H1 (cell line): ENCODE data around the gene ARID1B. TPM values are rescaled to one million over a fixed set of nuclear protein-coding genes. Genes with fewer than 3 reads are reported as not detected.

ENCODE experiments used
- CTCF ChIA-PET: fragments of 300-600 bp; sonication (Branson Sonifier 250); formaldehyde crosslinking; loops from one replicate; lab custom pipeline; 2021; ENCODE audit not compliant: partially characterized antibody; lab: Charles Lee
- POLR2A ChIA-PET: fragments of 300-600 bp; sonication (Branson Sonifier 250); formaldehyde crosslinking; loops from one replicate; lab custom pipeline; 2021; ENCODE audit warnings: inconsistent platforms; ENCODE audit not compliant: partially characterized antibody; lab: Charles Lee
- DNase-seq, 2 experiments: peaks; one replicate each; pipeline versions ENCODE4 v3.0.0 to v3.0.0-alpha.2; 2010 to 2022; ENCODE audit warnings: low spot score in 2 of 2, low read depth in 1 of 2, mixed read lengths in 1 of 2
- FAIRE-seq: peaks from 2 replicates; lab custom pipeline; 2011; peaks lifted over from hg19 to GRCh38; lab: Jason Lieb, UNC
- H2AFZ ChIP-seq: 2 replicates; pipeline ENCODE4 v1.8.1; 2012; ENCODE audit warnings: low read length, inconsistent platforms
- H2AK5ac ChIP-seq: 2 replicates; pipeline ENCODE4 v1.6.1; 2013; ENCODE audit warnings: low read depth, low read length
- H2BK120ac ChIP-seq: replicated peaks from 2 replicates; pipeline ENCODE3; 2013; ENCODE audit warnings: low read depth, low read length, inconsistent platforms
- H2BK12ac ChIP-seq: 2 replicates; pipeline ENCODE4 v1.6.1; 2013; ENCODE audit warnings: low read depth, low read length
- H2BK15ac ChIP-seq: 2 replicates; pipeline ENCODE4 v1.6.1; 2013; ENCODE audit warnings: low read length
- H2BK20ac ChIP-seq: 2 replicates; pipeline ENCODE4 v1.6.1; 2013; ENCODE audit warnings: low read length
- H2BK5ac ChIP-seq: 2 replicates; pipeline ENCODE4 v1.6.1; 2013; ENCODE audit warnings: low read depth, low read length
- H3K14ac ChIP-seq: 2 replicates; pipeline ENCODE4 v1.6.1; 2013; ENCODE audit warnings: inconsistent platforms; ENCODE audit not compliant: insufficient read length
- H3K18ac ChIP-seq: 2 replicates; pipeline ENCODE4 v1.6.1; 2013; ENCODE audit warnings: low read length; ENCODE audit errors: extremely low read depth
- H3K23ac ChIP-seq: 2 replicates; pipeline ENCODE4 v1.6.1; 2013; ENCODE audit warnings: inconsistent platforms; ENCODE audit not compliant: insufficient read length
- H3K23me2 ChIP-seq: 2 replicates; pipeline ENCODE4 v1.6.1; 2013; ENCODE audit warnings: low read depth, low read length
- H3K27ac ChIP-seq: 2 replicates; pipeline ENCODE4 v1.6.1; 2011; ENCODE audit warnings: low read depth, low read length, inconsistent platforms
- H3K27me3 ChIP-seq, 4 experiments: replicated peaks in 1 of 4; 1 replicate in 1 of 4; 2 replicates in 3 of 4; pipeline versions ENCODE4 v1.6.1 to v1.8.1; 2011 to 2013; ENCODE audit warnings: low read length in 3 of 4, mild to moderate bottlenecking in 3 of 4, inconsistent platforms in 2 of 4, mixed read lengths in 2 of 4, moderate library complexity in 1 of 4; ENCODE audit not compliant: control insufficient read depth in 3 of 4, insufficient read depth in 3 of 4; ENCODE audit errors: extremely low read depth in 1 of 4
- H3K36me3 ChIP-seq, 4 experiments: 2 replicates each; pipeline versions ENCODE4 v1.6.1 to v1.8.1; 2011 to 2013; ENCODE audit warnings: mild to moderate bottlenecking in 4 of 4, low read length in 3 of 4, moderate library complexity in 2 of 4, control low read depth in 1 of 4, inconsistent platforms in 1 of 4; ENCODE audit not compliant: insufficient read depth in 4 of 4, control insufficient read depth in 2 of 4
- H3K4ac ChIP-seq: replicated peaks from 2 replicates; pipeline ENCODE3; 2013; ENCODE audit warnings: low read length, low read depth, mixed read lengths, inconsistent platforms; ENCODE audit not compliant: insufficient read length
- H3K4me1 ChIP-seq, 4 experiments: replicated peaks in 1 of 4; 1 replicate in 1 of 4; 2 replicates in 3 of 4; pipeline versions ENCODE4 v1.6.1 to v1.8.1; 2011 to 2013; ENCODE audit warnings: low read length in 3 of 4, inconsistent platforms in 2 of 4, mixed read lengths in 1 of 4; ENCODE audit not compliant: insufficient read depth in 4 of 4, control insufficient read depth in 3 of 4
- H3K4me2 ChIP-seq, 2 experiments: 2 replicates each; pipeline versions ENCODE4 v1.6.1 to v1.8.1; 2011 to 2013; ENCODE audit warnings: low read depth in 2 of 2, low read length in 2 of 2, control low read depth in 1 of 2, inconsistent platforms in 1 of 2, mild to moderate bottlenecking in 1 of 2; ENCODE audit not compliant: insufficient read depth in 1 of 2
- H3K4me3 ChIP-seq, 4 experiments: fragments of 200-600, 300-600 bp in 1 of 4; sonication (generic), shearing (Covaris generic), sonication (Bioruptor Twin) in 1 of 4; 2 replicates each; pipeline versions ENCODE4 v1.5.1 to v1.8.1; 2011 to 2016; ENCODE audit warnings: low read length in 4 of 4, low read depth in 3 of 4, control low read depth in 2 of 4, inconsistent platforms in 2 of 4, mild to moderate bottlenecking in 2 of 4, mixed read lengths in 1 of 4, moderate library complexity in 1 of 4; ENCODE audit not compliant: insufficient read depth in 2 of 4; ENCODE audit errors: extremely low read depth in 1 of 4
- H3K56ac ChIP-seq: replicated peaks from 2 replicates; pipeline ENCODE3; 2013; ENCODE audit warnings: low read depth, mild to moderate bottlenecking, mixed read lengths, low read length, inconsistent platforms; ENCODE audit not compliant: insufficient read length
- H3K79me1 ChIP-seq: 2 replicates; pipeline ENCODE4 v1.6.1; 2013; ENCODE audit warnings: low read depth, low read length, control low read depth
- H3K79me2 ChIP-seq, 2 experiments: 2 replicates each; pipeline versions ENCODE4 v1.6.1 to v1.8.1; 2012 to 2013; ENCODE audit warnings: low read length in 2 of 2, mild to moderate bottlenecking in 2 of 2, inconsistent platforms in 1 of 2; ENCODE audit not compliant: insufficient read depth in 2 of 2, control insufficient read depth in 1 of 2
- H3K9ac ChIP-seq, 4 experiments: replicated peaks in 1 of 4; 1 replicate in 1 of 4; 2 replicates in 3 of 4; pipeline versions ENCODE4 v1.6.1 to v1.8.1; 2011 to 2013; ENCODE audit warnings: low read depth in 3 of 4, low read length in 3 of 4, control low read depth in 2 of 4, mild to moderate bottlenecking in 2 of 4, moderate library complexity in 2 of 4, inconsistent platforms in 1 of 4; ENCODE audit errors: extremely low read depth in 1 of 4
- H3K9me3 ChIP-seq, 2 experiments: 2 replicates each; pipeline versions ENCODE4 v1.6.1 to v1.8.1; 2012 to 2013; ENCODE audit warnings: mild to moderate bottlenecking in 2 of 2, moderate library complexity in 2 of 2, control low read depth in 1 of 2, inconsistent platforms in 1 of 2, low read depth in 1 of 2, low read length in 1 of 2, mixed read lengths in 1 of 2; ENCODE audit not compliant: insufficient read depth in 2 of 2
- H4K20me1 ChIP-seq, 2 experiments: replicated peaks in 1 of 2; 2 replicates each; pipeline versions ENCODE3 to v1.8.1; 2011 to 2013; ENCODE audit warnings: inconsistent platforms in 2 of 2, low read length in 2 of 2, mild to moderate bottlenecking in 1 of 2; ENCODE audit not compliant: insufficient read depth in 2 of 2, control insufficient read depth in 1 of 2
- H4K5ac ChIP-seq: 2 replicates; pipeline ENCODE4 v1.6.1; 2013; ENCODE audit warnings: low read length, low read depth, mixed read lengths, inconsistent platforms; ENCODE audit not compliant: insufficient read length
- H4K8ac ChIP-seq: 2 replicates; pipeline ENCODE4 v1.8.0; 2013; ENCODE audit warnings: mild to moderate bottlenecking, moderate library complexity, low read length, inconsistent platforms; ENCODE audit not compliant: insufficient read depth; ENCODE audit errors: extremely low read depth
- H4K91ac ChIP-seq: replicated peaks from 2 replicates; pipeline ENCODE3; 2013; ENCODE audit warnings: low read length, mixed read lengths, inconsistent platforms; ENCODE audit not compliant: insufficient read length
- CTCF ChIP-seq, 3 experiments: IDR thresholded peaks; 1 replicate in 2 of 3; 2 replicates in 1 of 3; pipeline versions ENCODE4 v1.5.1 to v1.6.1; 2011; ENCODE audit warnings: low read length in 3 of 3, mild to moderate bottlenecking in 3 of 3, inconsistent platforms in 2 of 3, low read depth in 1 of 3, moderate library complexity in 1 of 3; ENCODE audit not compliant: insufficient read depth in 1 of 3; ENCODE audit errors: control extremely low read depth in 1 of 3
- FOSL1 ChIP-seq: IDR thresholded peaks from 2 replicates; pipeline ENCODE4 v1.6.1; 2011; ENCODE audit warnings: mild to moderate bottlenecking, low read depth, low read length, moderate library complexity; ENCODE audit not compliant: insufficient read depth
- HDAC6 ChIP-seq: IDR thresholded peaks from one replicate; pipeline ENCODE4 v1.7.1; 2012; ENCODE audit warnings: low read depth, mild to moderate bottlenecking, inconsistent platforms, low read length, moderate library complexity
- JUN ChIP-seq: IDR thresholded peaks from 2 replicates; pipeline ENCODE4 v1.6.1; 2011; ENCODE audit warnings: low read depth, mild to moderate bottlenecking, improper control_type of control experiment, low read length
- JUND ChIP-seq: IDR thresholded peaks from 2 replicates; pipeline ENCODE4 v1.6.1; 2011; ENCODE audit warnings: mild to moderate bottlenecking, improper control_type of control experiment, low read length
- MAFK ChIP-seq: IDR thresholded peaks from 2 replicates; pipeline ENCODE4 v1.6.1; 2012; ENCODE audit warnings: low read depth, mild to moderate bottlenecking, improper control_type of control experiment, low read length
- NANOG ChIP-seq: IDR thresholded peaks from 2 replicates; pipeline ENCODE4 v1.6.1; 2011; ENCODE audit warnings: low read length, low read depth, mild to moderate bottlenecking, inconsistent platforms; ENCODE audit not compliant: insufficient read depth, poor library complexity, severe bottlenecking
- RBBP5 ChIP-seq: IDR thresholded peaks from 2 replicates; pipeline ENCODE4 v1.7.1; 2012; ENCODE audit warnings: low read depth, mild to moderate bottlenecking, inconsistent platforms, low read length, moderate library complexity, borderline replicate concordance
- SIX5 ChIP-seq: IDR thresholded peaks from 2 replicates; pipeline ENCODE4 v1.6.1; 2011; ENCODE audit warnings: mild to moderate bottlenecking, low read depth, low read length
- SP4 ChIP-seq: IDR thresholded peaks from 2 replicates; pipeline ENCODE4 v1.6.1; 2012; ENCODE audit warnings: low read length, inconsistent platforms
- TAF1 ChIP-seq: IDR thresholded peaks from 2 replicates; pipeline ENCODE4 v1.6.1; 2011; ENCODE audit warnings: mild to moderate bottlenecking, low read depth, low read length
- ZNF274 ChIP-seq: IDR thresholded peaks from 2 replicates; pipeline ENCODE4 v1.7.0; 2012; ENCODE audit warnings: low read length, borderline replicate concordance; ENCODE audit errors: extremely low read depth
- polyA plus RNA-seq, 7 experiments: library from polyadenylated mRNA; depleted of rRNA in 3 of 7; stranded (reverse) in 5 of 7; unstranded in 2 of 7; fragments of >200 nt in 5 of 7; fragments of 200-250 nt in 2 of 7; gene quantifications; 1 replicate in 5 of 7; 2 replicates in 1 of 7; 4 replicates in 1 of 7; pipeline versions ENCODE4 v1.2.1 to v1.2.3, GENCODE V29; 2011 to 2013; ENCODE audit warnings: missing spikeins in 2 of 7, mixed read lengths in 2 of 7
- total RNA-seq: library from RNA; stranded (reverse); fragmentation: NEBNext Ultra II Directional; extraction: Animal tissue kit (Norgen Biotek cat#: 25700); gene quantifications from 2 replicates; pipeline ENCODE4 v1.2.1, GENCODE V29; 2021

The ARID1B gene
- total and polyA plus RNA-seq, 2 of the 8 experiments (the other 6 are each of a cell fraction or from before 2014, with no cell fraction given), result 24.3 to 70.3 TPM

GRCh38 chr6:157080986-157081391 lies 303.8 kb downstream of the ARID1B start:
- H2BK120ac ChIP-seq, result no peak overlapping the region
- H3K4me2 ChIP-seq, result no peak overlapping the region
- ChIA-PET POLR2A (interaction anchor here (2.0 kb wide), 1 partner anchor 9 kb away, joined by 6 read pairs; no protein-coding TSS in a partner anchor), CTCF (interaction anchor here (0.8 to 1.9 kb wide), 2 partner anchors 11 to 90 kb away, joined by 3 to 8 read pairs; no protein-coding TSS in a partner anchor)
- DNase-seq (no peak), FAIRE-seq (peak; percentile 48)
- H2AK5ac ChIP-seq, result no peak overlapping the region
- no peak overlapping the region for H2AFZ ChIP-seq
- H3K23me2 ChIP-seq, result no peaks in the 10 kb centered on the region
- H3K27ac ChIP-seq, result no peak overlapping the region
- peaks cover 0 to 12% (median 7%) of the 10 kb centered on the region in 4 experiments; a peak in 5 of 7 replicates for H3K4me1 ChIP-seq
- H3K36me3 ChIP-seq, result peaks cover 0 to 11% (median 2%) of the 10 kb centered on the region in 4 experiments; a peak in 2 of 8 replicates
- no peak overlapping the region for H3K9ac ChIP-seq
- H3K14ac ChIP-seq, result no peak overlapping the region
- H3K18ac ChIP-seq, result no peak overlapping the region
- H3K23ac ChIP-seq, result no peak overlapping the region
- no peak overlapping the region for H3K4ac ChIP-seq
- H3K4me3 ChIP-seq, result no peak overlapping the region
- no peaks in the 10 kb centered on the region for H3K27me3 ChIP-seq
- H3K79me1 ChIP-seq, result no peaks in the 10 kb centered on the region; the same call in 1 of the 2 replicates
- peaks cover 0 to 4% of the 10 kb centered on the region in 2 experiments for H4K20me1 ChIP-seq
- no peak overlapping the region for H4K91ac ChIP-seq
- H4K8ac ChIP-seq, result no peak overlapping the region
- H2BK15ac ChIP-seq, result no peak overlapping the region
- no peak overlapping the region for H2BK5ac ChIP-seq
- H3K9me3 ChIP-seq, result no peaks in the 10 kb centered on the region
- no peak overlapping the region for H2BK20ac ChIP-seq
- H2BK12ac ChIP-seq, result no peak overlapping the region
- peaks cover 0 to 29% of the 10 kb centered on the region in 2 experiments; a peak in 2 of 4 replicates for H3K79me2 ChIP-seq
- H3K56ac ChIP-seq, result no peak overlapping the region
- H4K5ac ChIP-seq, result no peak overlapping the region
- no peak for TF ChIP-seq TAF1
- no peak for TF ChIP-seq JUN
- no peak for TF ChIP-seq HDAC6
- TF ChIP-seq NANOG, result no peak
- no peak for TF ChIP-seq FOSL1
- no peak for TF ChIP-seq CTCF (IDR thresholded peaks at IDR 0.05; ENCODE audit: control extremely low read depth in 1 of 3, insufficient read depth in 1 of 3, low read depth in 1 of 3, low read length in 3 of 3)
- no peak for TF ChIP-seq MAFK
- no peak for TF ChIP-seq SIX5
- no peak for TF ChIP-seq ZNF274
- TF ChIP-seq JUND, result no peak
- TF ChIP-seq SP4, result no peak
- no peak for TF ChIP-seq RBBP5
